Bronchial epithelial cell (primary cell): ENCODE data around the gene CLCNKA. TPM values are rescaled to one million over a fixed set of nuclear protein-coding genes. Genes with fewer than 3 reads are reported as not detected.
A peak's percentile ranks its signal among the peaks of the same experiment; 100 is the strongest.

Source experiments
- DNase-seq: peaks from one replicate; pipeline ENCODE4 v3.0.0-alpha.2; 2010; ENCODE audit warnings: low read depth
- FAIRE-seq: peaks from 2 replicates; lab custom pipeline; 2011; peaks lifted over from hg19 to GRCh38; lab: Jason Lieb, UNC
- H3K27me3 ChIP-seq: 2 replicates; pipeline ENCODE4 v1.5.1; 2011; ENCODE audit warnings: low read length; ENCODE audit not compliant: control insufficient read depth, insufficient read depth
- H3K36me3 ChIP-seq: 2 replicates; pipeline ENCODE4 v1.5.1; 2011; ENCODE audit warnings: low read length; ENCODE audit not compliant: control insufficient read depth, insufficient read depth
- H3K4me3 ChIP-seq: 2 replicates; pipeline ENCODE4 v1.5.1; 2011; ENCODE audit warnings: mild to moderate bottlenecking, low read depth, low read length, control low read depth
- total RNA-seq: library from RNA; depleted of rRNA; stranded (reverse); fragments of >200 nt; gene quantifications from 2 replicates; pipeline ENCODE4 v1.2.1, GENCODE V29; 2014
- TF ChIP-seq, protein P1 (sequence below): IDR thresholded peaks from 2 replicates; pipeline ENCODE4 v1.5.1; 2011; ENCODE audit warnings: mild to moderate bottlenecking, moderate library complexity, low read length, control low read depth, inconsistent platforms; ENCODE audit not compliant: insufficient read depth, severe bottlenecking

CLCNKA gene
- total RNA-seq, 1 donor from 2014 or later, result not detected

DNA sequence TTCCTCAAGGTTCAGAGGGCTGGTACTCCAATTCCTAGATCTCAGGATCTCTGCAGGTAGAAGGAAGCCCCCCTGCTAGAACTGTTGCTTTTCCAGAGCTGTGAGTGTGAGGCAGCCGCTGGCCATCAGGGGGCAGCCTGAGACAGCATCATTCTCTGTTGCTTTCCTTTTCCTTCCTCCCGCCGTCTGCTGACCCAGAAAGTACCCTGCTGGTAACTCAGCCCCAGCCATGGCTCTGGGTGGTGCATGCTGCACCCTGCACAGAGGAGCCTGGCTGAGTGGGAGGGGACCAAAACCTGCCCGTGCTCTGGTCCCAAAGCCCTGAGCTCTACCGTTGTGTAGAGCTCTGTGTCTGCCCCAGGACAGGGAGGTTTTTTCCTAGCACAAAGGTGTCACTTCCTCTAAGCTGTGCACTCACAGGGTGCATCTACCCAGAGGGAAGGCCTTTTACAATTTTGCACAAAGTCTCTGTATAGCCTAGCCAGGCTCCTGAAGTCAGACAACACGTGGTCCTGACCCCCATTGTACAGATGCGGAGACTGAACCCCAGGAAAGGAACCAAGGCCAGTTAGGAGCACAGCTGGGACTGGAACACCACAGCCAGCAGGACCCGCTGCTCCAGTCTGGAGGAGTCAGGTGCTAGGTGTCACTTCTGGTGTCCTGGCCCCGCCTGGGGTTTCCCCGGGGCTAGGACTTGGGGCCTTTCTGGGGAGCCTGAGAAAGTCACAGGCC lies 57.3 kb downstream of the CLCNKA start:
- Histone ChIP-seq H3K27me3 (no peaks in the 10 kb centered on the region), H3K36me3 (no peaks in the 10 kb centered on the region), H3K4me3 (no peak overlapping the region)
- TF ChIP-seq, protein P1, sequence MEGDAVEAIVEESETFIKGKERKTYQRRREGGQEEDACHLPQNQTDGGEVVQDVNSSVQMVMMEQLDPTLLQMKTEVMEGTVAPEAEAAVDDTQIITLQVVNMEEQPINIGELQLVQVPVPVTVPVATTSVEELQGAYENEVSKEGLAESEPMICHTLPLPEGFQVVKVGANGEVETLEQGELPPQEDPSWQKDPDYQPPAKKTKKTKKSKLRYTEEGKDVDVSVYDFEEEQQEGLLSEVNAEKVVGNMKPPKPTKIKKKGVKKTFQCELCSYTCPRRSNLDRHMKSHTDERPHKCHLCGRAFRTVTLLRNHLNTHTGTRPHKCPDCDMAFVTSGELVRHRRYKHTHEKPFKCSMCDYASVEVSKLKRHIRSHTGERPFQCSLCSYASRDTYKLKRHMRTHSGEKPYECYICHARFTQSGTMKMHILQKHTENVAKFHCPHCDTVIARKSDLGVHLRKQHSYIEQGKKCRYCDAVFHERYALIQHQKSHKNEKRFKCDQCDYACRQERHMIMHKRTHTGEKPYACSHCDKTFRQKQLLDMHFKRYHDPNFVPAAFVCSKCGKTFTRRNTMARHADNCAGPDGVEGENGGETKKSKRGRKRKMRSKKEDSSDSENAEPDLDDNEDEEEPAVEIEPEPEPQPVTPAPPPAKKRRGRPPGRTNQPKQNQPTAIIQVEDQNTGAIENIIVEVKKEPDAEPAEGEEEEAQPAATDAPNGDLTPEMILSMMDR, result peak; percentile 98
- FAIRE-seq (no peak), DNase-seq (peak; percentile 58)

DNA sequence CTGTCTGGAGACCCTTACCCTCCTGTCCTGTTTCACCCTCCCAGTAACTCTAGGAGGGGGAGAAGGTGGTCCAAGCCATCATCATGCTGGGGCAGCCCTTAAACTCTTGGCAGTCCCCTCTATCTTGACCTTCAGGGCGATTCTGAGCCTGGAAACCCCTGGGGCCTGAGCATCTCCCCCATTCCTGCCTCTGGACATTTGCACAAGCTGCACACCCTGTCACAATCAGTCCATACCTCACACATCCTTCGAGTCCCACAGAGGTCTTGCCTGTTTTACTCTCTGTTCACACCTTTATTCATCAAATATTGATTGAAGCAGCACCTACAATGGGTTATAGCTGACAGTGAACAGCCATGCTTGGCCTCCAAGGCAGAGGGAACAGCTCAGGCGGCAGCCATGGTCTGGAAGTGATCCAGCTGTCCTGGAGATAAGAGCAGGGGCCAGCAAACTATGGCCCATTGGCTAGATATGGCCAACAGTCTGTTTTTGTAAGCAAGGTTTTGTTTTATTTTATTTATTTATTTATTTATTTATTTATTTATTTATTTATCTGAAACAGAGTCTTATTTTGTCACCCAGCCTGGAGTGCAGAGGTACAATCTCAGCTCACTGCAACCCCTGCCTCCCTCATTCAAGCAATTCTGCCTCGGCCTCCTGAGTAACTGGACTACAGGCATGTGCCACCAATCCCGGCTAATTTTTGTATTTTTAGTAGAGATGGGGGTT lies 58.8 kb downstream of the CLCNKA start:
- FAIRE-seq, result no peak

DNA sequence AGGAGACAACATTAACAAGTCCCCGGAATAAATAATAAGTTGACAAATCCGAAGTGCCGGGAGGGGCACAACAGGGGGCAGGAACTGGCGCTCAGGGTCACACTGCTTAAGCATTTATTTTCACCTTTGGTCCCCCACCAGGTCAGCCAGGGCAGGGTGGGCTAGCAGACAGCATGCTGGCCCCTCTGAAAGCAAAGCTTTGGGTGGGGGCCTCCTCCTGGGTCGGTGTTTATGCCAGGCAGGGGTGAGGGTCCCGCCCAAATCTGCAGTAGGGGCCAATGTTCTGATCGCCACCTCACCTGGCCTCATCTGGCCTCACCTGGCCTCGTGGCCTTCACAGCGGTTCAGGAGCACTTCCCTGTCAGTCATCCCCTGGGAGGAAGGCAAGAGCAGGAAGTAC lies 59.8 kb downstream of the CLCNKA start:
- no peak for DNase-seq
- Histone ChIP-seq H3K4me3 (no peak overlapping the region), H3K36me3 (no peaks in the 10 kb centered on the region), H3K27me3 (no peaks in the 10 kb centered on the region)
- TF ChIP-seq, protein P1, result no peak
- FAIRE-seq, result no peak

More for the DNA sequence above, 58.8 kb downstream of the CLCNKA start:
- TF ChIP-seq, protein P1, result no peak
- H3K27me3 ChIP-seq, result no peaks in the 10 kb centered on the region
- H3K4me3 ChIP-seq, result no peak overlapping the region
- H3K36me3 ChIP-seq, result no peaks in the 10 kb centered on the region
- no peak for DNase-seq

DNA sequence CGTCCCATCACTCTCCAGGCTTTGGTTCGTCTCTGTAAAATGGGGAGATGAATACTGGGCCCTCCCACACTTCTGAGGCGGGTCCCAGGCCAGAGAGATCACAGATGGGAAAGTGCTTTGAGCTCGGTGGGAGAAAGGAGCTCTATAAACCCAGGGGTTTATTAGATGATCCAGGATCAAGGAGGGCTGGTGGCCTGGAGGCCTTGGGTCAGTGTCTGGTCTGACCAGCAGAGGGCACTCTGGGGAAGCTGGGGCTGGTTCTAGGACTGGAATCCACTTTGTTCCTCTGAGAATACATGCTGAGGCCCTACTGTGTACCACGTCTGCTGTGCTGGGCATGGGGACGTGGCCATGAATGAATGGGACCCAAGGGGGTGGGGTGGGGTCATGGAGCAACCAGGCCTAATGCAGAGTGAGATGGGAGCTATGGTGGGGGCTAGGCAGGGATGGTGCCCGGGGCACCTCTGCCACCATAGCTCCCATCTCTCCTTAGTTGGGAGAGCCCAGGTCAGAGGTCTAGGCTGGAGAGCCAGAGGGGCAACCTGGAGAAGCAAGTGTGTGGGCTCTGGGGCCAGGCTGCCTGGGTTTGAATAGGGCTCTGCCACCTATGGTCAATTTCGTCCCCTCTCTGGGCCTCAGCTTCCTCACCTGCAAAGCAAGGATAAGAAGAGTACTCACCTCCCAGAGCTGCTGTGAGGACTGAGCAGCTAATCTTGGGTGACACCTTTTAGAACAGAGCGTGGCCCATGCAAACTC lies 60.6 kb downstream of the CLCNKA start:
- Histone ChIP-seq H3K4me3 (no peak overlapping the region), H3K27me3 (no peaks in the 10 kb centered on the region), H3K36me3 (no peaks in the 10 kb centered on the region)
- FAIRE-seq, result peak; percentile 47
- TF ChIP-seq, protein P1, result peak; percentile 97
- peak; percentile 51 for DNase-seq

DNA sequence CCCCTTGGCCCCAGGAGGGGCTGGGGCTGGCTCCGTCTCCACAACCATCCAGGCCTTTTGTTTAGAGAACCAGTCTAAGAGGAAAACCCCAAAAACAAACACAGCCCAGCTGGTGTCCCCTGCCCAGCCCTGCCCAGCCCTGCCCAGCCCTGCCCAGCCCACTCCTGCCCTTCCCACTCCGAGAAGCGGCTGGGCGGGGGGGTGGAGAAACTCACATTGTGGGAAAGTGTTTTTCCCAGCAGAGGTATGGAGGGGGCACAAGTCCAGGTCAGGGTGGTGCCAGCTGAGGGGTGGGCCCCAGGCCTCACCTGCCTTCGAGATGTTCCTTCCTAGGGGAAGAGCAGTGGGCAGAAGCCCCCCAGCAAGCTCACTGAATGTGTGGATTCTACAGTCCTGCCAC lies 61.6 kb downstream of the CLCNKA start:
- DNase-seq, result no peak
- Histone ChIP-seq H3K36me3 (no peaks in the 10 kb centered on the region), H3K27me3 (no peaks in the 10 kb centered on the region), H3K4me3 (no peak overlapping the region)
- FAIRE-seq, result no peak
- TF ChIP-seq, protein P1, result no peak

Other genes with a start within 250 kb of the CLCNKA start
- 1.8 and 4.9 TPM in 2 replicates for gene UQCRHL, start 214.4 kb upstream of the CLCNKA start, total RNA-seq
- 18.3 and 19.2 TPM in 2 replicates for gene SPEN, start 174.3 kb upstream of the CLCNKA start, total RNA-seq
- 33.7 and 34.3 TPM in 2 replicates for gene ZBTB17, start 45.9 kb upstream of the CLCNKA start, total RNA-seq
- gene SRARP, start 17.8 kb upstream of the CLCNKA start, total RNA-seq, result not detected in 2 replicates
- gene HSPB7, start 4.0 kb upstream of the CLCNKA start, total RNA-seq, result under 0.01 TPM in 1 of 2 replicates, not detected in the other
- under 0.01 and 0.26 TPM in 2 replicates for gene CLCNKB, start 21.7 kb downstream of the CLCNKA start, total RNA-seq
- gene FAM131C, start 51.6 kb downstream of the CLCNKA start, total RNA-seq, result 0.53 and 0.77 TPM in 2 replicates
- gene EPHA2, start 134.0 kb downstream of the CLCNKA start, total RNA-seq, result 117 and 144 TPM in 2 replicates
- 3.2 and 6.1 TPM in 2 replicates for gene ARHGEF19, start 190.6 kb downstream of the CLCNKA start, total RNA-seq
- gene CPLANE2, start 215.1 kb downstream of the CLCNKA start, total RNA-seq, result 5.8 and 14.5 TPM in 2 replicates